ENCODE measurements around the gene SLC44A2.

- TF ChIP-seq CTCF (conservative IDR thresholded peaks at IDR 0.05 in 1 of 2, IDR thresholded peaks at IDR 0.05 in 1 of 2; ENCODE audit: low read depth in 1 of 2, low read length in 2 of 2): no peak
- TF ChIP-seq EZH2 (IDR thresholded peaks at IDR 0.05; ENCODE audit: low read length, missing control alignments): no peak
Observed at GRCh38 chr19:10625003-10625761, at the start of gene SLC44A2.

All from fibroblast of lung (primary cell).